Stomach (tissue), 4 donors: ENCODE results near the gene ADRA2A.

Experiments used
- CTCF ChIP-seq, 7 experiments: fragments of 450-650 bp in 4 of 7; fragments of 200-600 bp in 3 of 7; sonication (generic) in 3 of 7; IDR thresholded peaks; one replicate each; pipeline ENCODE4 v1.5.1; 2016 to 2019; ENCODE audit warnings: antibody characterized with exemption in 7 of 7, control low read depth in 2 of 7, mild to moderate bottlenecking in 1 of 7
- EP300 ChIP-seq: sonication (generic); formaldehyde crosslinking; IDR thresholded peaks from one replicate; pipeline ENCODE4 v1.6.1; 2017; ENCODE audit warnings: antibody characterized with exemption
- POLR2A ChIP-seq, 4 donors: fragments of 450-650 bp; IDR thresholded peaks; one replicate each; pipeline ENCODE4 v1.6.1; 2016; ENCODE audit warnings: antibody characterized with exemption in 4 of 4, control low read depth in 2 of 4, mild to moderate bottlenecking in 1 of 4, moderate library complexity in 1 of 4

DNA sequence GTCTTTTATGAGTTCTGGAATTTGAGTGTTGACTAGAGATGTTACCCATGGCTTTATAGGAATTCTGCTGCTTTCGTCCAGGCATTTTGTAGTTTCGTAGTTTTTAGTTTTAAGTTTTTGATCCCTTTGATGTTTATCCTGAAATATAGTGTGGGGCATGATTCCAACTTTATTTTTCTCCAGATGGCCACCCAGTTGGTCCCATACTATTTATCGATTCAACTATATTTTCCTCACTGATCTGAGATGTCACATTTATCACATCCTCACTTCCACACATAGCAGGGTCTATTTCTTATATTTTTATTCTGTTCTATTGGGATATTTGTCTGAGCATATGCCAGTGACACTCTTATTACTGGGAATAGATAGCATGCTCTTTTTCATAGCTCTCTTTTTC lies 33.9 kb downstream of the ADRA2A start:
- TF ChIP-seq POLR2A (IDR thresholded peaks at IDR 0.05) (no peak), CTCF (IDR thresholded peaks at IDR 0.05) (no peak), EP300 (no peak)
